BJ (cell line): ENCODE measurements around the gene RAP1GDS1. TPM values are rescaled to one million over a fixed set of nuclear protein-coding genes. Genes with fewer than 3 reads are reported as not detected.

Experiments
- CTCF ChIA-PET: fragments of 350-600 bp; formaldehyde crosslinking; extraction: SDS; loops from one replicate; lab custom pipeline; 2021; ENCODE audit warnings: antibody characterized with exemption, inconsistent platforms; lab: Yijun Ruan, JAX
- POLR2A ChIA-PET: fragments of 300-600 bp; sonication (Branson Sonifier 250); formaldehyde crosslinking; extraction: SDS; loops from one replicate; lab custom pipeline; 2021; ENCODE audit warnings: antibody characterized with exemption; lab: Charles Lee
- DNase-seq: peaks from one replicate; pipeline ENCODE4 v3.0.0-alpha.2; 2011; ENCODE audit warnings: low read depth
- H3K27me3 ChIP-seq: 2 replicates; pipeline ENCODE4 v1.6.0; 2011; ENCODE audit warnings: low read length; ENCODE audit not compliant: control insufficient read depth, insufficient read depth
- H3K36me3 ChIP-seq: 2 replicates; pipeline ENCODE4 v1.5.1; 2011; ENCODE audit warnings: low read length; ENCODE audit not compliant: control insufficient read depth, insufficient read depth
- H3K4me3 ChIP-seq: 2 replicates; pipeline ENCODE4 v1.5.1; 2011; ENCODE audit warnings: low read depth, mild to moderate bottlenecking, control low read depth, low read length
- polyA plus RNA-seq: library from polyadenylated mRNA; depleted of rRNA; stranded (reverse); fragments of >200 nt; gene quantifications from 2 replicates; pipeline ENCODE4 v1.2.3, GENCODE V29; 2011
- TF ChIP-seq, protein P1 (sequence below): IDR thresholded peaks from 2 replicates; pipeline ENCODE4 v1.5.1; 2011; ENCODE audit warnings: low read depth, mild to moderate bottlenecking, control low read depth, inconsistent platforms, low read length, moderate library complexity; ENCODE audit not compliant: insufficient read depth

The RAP1GDS1 gene
- polyA plus RNA-seq, 1 experiment: 35.1 TPM

DNA sequence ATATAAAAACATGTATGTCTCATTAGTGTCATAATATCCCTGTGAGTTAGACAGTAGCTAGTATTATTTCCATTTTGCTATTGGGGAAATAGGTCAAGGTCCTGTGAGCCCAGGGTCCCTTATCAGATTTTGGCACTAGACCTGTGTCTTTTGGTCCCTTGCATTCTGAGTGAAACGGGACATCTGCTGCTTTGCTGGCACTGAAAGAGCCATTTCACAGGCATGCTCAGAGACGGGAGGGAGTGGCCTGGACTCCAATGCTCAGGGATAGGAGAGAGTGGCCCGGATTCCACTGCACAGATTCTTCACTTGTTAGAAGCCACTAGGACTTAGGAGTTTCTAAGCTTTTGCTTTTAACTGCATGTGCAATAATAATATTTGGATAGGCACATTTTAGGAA is 220.0 kb downstream of the RAP1GDS1 start:
- DNase-seq: no peak
- H3K27me3 ChIP-seq: no peaks in the 10 kb centered on the region
- ChIA-PET CTCF (interaction anchor here (0.6 kb wide), 1 partner anchor 177 kb away, joined by 3 read pairs; the partner anchor contains the start of gene TSPAN5), POLR2A (no interaction called here)
- TF ChIP-seq, protein P1, sequence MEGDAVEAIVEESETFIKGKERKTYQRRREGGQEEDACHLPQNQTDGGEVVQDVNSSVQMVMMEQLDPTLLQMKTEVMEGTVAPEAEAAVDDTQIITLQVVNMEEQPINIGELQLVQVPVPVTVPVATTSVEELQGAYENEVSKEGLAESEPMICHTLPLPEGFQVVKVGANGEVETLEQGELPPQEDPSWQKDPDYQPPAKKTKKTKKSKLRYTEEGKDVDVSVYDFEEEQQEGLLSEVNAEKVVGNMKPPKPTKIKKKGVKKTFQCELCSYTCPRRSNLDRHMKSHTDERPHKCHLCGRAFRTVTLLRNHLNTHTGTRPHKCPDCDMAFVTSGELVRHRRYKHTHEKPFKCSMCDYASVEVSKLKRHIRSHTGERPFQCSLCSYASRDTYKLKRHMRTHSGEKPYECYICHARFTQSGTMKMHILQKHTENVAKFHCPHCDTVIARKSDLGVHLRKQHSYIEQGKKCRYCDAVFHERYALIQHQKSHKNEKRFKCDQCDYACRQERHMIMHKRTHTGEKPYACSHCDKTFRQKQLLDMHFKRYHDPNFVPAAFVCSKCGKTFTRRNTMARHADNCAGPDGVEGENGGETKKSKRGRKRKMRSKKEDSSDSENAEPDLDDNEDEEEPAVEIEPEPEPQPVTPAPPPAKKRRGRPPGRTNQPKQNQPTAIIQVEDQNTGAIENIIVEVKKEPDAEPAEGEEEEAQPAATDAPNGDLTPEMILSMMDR: no peak
- no peak overlapping the region for H3K4me3 ChIP-seq
- H3K36me3 ChIP-seq: peaks cover 8% of the 10 kb centered on the region

DNA sequence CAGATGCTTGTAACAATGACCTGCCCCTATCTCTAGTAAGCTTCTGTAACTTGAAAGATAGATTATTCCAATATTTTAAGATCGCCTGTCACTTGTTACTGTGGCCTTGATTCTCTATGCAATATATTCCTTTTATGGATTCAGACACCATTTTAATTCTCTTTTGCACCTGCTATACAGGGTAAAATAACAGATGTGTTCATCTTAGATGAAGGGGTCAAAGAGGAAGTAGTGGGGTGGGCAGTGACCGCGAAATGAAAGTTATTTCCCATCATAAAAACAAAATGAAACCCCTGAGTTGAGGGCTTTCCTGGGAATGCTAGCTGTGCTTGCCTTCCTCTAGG is 221.3 kb downstream of the RAP1GDS1 start:
- TF ChIP-seq, protein P1: no peak
- DNase-seq: no peak
- POLR2A ChIA-PET: no interaction called here
- no peaks in the 10 kb centered on the region for H3K27me3 ChIP-seq
- H3K36me3 ChIP-seq: peaks cover 5% of the 10 kb centered on the region
- no peak overlapping the region for H3K4me3 ChIP-seq
- CTCF ChIA-PET: interaction anchor here (1.1 to 1.9 kb wide), 2 partner anchors 15 to 27 kb away, joined by 4 to 5 read pairs; no protein-coding TSS in a partner anchor

DNA sequence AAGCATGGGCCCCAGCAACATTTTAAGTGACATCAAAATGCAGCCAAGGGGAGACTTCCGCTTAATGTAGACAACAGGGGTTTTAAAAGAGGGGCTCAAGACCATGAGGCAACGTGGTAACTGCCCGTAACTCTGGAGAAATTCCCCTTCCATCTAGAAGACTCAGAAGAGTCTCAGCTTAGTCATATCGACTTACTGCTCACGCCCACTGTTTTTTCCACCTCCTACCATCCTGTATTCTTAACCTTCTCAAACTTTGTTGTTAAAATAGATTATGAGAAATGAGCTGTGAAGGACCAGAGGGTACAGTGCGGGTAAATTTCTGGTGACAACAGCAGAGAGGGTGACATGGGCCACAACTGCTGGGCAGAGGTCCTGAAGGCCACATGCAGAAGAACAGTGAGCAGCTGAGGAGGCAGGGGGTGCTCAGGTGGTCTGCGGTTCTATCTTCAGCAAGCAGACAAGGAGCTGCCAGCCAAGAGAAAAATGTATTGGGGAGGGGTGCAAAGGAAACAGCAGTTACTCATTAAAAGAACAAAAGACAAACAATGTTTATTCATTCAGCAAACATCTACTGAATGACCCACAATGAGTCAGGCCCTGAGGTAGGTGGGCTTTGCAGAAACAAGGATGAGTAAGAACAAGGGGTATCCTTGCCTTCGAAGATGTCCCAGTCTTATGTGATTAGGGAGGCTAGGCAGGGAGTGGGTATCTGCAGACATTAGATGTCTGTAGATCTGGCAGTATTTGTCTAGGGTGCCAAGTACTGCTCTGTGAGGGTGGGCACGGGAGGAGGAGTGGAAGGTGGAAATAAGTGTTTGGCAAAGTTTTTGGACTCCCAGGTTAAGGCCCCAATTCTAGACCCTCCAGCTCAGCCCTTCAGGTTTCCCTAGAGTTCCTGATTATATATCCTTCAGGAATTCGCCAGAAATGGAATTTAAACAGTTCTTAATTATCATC is 221.9 kb downstream of the RAP1GDS1 start:
- TF ChIP-seq, protein P1: no peak
- Histone ChIP-seq H3K4me3 (no peak overlapping the region), H3K36me3 (peaks cover 4% of the 10 kb centered on the region), H3K27me3 (no peaks in the 10 kb centered on the region)
- ChIA-PET CTCF (interaction anchor here (1.9 kb wide), 1 partner anchor 15 kb away, joined by 5 read pairs; no protein-coding TSS in a partner anchor), POLR2A (interaction anchor here (0.5 to 0.6 kb wide), 2 partner anchors 303 to 337 kb away, joined by 4 to 16 read pairs; no protein-coding TSS in a partner anchor)
- DNase-seq: no peak

DNA sequence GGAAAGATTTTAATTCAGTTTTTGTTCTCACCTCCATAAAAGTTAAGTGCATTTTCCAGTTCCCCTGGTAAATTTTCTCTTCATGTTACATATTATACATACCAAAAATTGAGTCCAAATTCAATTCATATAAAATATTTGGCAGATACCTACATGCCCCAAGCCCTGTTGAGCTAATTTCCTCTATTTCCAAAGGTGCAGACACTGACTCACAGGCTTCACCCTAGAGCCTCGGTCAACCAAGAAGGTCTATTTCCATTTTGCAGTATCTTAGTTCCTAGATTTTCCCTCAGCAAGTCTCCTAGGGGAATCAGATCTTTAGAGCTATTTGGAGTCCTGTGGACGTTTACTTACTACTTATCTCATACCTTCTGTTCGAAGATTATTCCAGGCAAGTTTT is 222.8 kb downstream of the RAP1GDS1 start:
- Histone ChIP-seq H3K36me3 (peaks cover 2% of the 10 kb centered on the region), H3K27me3 (no peaks in the 10 kb centered on the region), H3K4me3 (no peak overlapping the region)
- no peak for DNase-seq
- ChIA-PET CTCF (interaction anchor here (1.9 kb wide), 1 partner anchor 16 kb away, joined by 5 read pairs; no protein-coding TSS in a partner anchor), POLR2A (no interaction called here)
- TF ChIP-seq, protein P1: no peak

DNA sequence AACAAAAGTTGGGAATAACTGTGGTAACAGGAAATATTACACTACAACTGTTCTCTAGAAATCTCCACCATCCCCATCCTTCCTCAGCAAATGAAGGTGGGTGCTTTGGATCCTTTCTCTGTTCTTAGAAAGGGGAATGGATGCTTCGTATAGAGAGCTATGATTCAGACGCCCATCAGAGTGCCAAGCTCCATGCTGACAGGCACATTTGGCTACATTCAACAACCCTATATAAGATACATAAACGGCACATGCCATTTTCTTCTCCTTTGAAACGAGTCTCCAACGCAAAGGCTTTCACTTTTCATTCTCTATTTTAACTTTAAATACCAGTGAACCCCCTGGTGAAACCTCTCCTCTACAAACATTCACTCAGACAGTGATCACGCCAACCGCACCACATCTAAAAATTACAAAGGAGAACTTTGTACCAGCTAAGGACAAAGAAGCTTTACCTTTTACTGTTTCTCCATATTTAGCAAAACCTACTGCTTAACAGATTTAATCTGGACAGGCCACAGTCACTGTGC is 224.7 kb downstream of the RAP1GDS1 start:
- no peak for DNase-seq
- POLR2A ChIA-PET: no interaction called here
- Histone ChIP-seq H3K36me3 (peaks cover 2% of the 10 kb centered on the region), H3K27me3 (no peaks in the 10 kb centered on the region), H3K4me3 (no peak overlapping the region)
- CTCF ChIA-PET: interaction anchor here (0.9 to 1.4 kb wide), 2 partner anchors 10 to 15 kb away, joined by 3 to 4 read pairs; no protein-coding TSS in a partner anchor
- TF ChIP-seq, protein P1: no peak
